ENCODE results near the gene ZSWIM6.

The ZSWIM6 gene

DNA sequence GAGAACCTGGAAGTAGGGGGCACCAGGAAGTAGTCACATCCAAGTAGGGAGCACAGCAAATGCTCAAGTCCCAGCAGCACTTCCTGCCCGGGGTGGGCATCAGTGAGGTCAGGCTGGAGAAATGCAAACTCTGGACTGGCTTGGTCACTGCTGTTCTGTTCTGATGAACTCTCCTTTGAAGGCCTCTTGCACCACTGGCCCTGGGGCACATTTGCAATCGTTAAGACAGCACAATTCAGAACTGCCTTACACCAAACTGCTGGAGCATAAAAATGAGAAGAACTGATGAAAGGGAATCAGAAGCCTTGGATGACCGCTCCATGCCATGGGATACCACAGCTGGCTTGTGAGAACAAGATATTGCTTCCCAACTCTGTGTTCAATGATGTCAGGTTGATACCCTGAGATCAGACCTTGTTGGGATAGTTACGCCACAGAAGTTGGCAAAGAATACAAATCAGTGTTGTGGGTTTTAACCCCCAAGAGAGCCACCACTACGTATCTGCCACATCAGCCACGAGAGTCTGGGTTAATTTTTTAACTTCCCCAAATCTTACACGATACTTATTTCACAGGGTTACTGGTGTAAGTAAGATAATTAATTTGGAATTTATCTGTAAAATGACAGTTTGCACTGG lies 42.3 kb upstream of the ZSWIM6 start:
- Histone ChIP-seq H3K27me3 (ENCODE audit: insufficient read depth, low read length) (no peaks in the 10 kb centered on the region), H3K4me3 (ENCODE audit: low read depth, low read length, poor library complexity, severe bottlenecking) (no peak overlapping the region), H4K20me1 (ENCODE audit: insufficient read depth, low read length) (no peaks in the 10 kb centered on the region), H3K36me3 (ENCODE audit: insufficient read depth, low read length) (no peaks in the 10 kb centered on the region), H2AFZ (ENCODE audit: low read length) (no peak overlapping the region), H3K79me2 (ENCODE audit: insufficient read depth, low read length) (no peaks in the 10 kb centered on the region), H3K9me3 (ENCODE audit: low read length) (no peaks in the 10 kb centered on the region), H3K9me2 (ENCODE audit: low read depth, low read length) (no peaks in the 10 kb centered on the region), H3K9ac (ENCODE audit: low read length) (no peak overlapping the region), H3K4me2 (ENCODE audit: low read length) (no peak overlapping the region), H3K27ac (ENCODE audit: low read depth, low read length, poor library complexity, severe bottlenecking) (no peak overlapping the region), H3F3A (ENCODE audit: insufficient read depth, low read length) (no peaks in the 10 kb centered on the region), H3K4me1 (ENCODE audit: insufficient read depth, low read length, severe bottlenecking) (no peaks in the 10 kb centered on the region)
- no peak for TF ChIP-seq EZH2 (IDR thresholded peaks at IDR 0.05; ENCODE audit: borderline replicate concordance, low read length)
- TF ChIP-seq, protein P1, sequence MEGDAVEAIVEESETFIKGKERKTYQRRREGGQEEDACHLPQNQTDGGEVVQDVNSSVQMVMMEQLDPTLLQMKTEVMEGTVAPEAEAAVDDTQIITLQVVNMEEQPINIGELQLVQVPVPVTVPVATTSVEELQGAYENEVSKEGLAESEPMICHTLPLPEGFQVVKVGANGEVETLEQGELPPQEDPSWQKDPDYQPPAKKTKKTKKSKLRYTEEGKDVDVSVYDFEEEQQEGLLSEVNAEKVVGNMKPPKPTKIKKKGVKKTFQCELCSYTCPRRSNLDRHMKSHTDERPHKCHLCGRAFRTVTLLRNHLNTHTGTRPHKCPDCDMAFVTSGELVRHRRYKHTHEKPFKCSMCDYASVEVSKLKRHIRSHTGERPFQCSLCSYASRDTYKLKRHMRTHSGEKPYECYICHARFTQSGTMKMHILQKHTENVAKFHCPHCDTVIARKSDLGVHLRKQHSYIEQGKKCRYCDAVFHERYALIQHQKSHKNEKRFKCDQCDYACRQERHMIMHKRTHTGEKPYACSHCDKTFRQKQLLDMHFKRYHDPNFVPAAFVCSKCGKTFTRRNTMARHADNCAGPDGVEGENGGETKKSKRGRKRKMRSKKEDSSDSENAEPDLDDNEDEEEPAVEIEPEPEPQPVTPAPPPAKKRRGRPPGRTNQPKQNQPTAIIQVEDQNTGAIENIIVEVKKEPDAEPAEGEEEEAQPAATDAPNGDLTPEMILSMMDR (IDR thresholded peaks at IDR 0.05; ENCODE audit: low read length): no peak

DNA sequence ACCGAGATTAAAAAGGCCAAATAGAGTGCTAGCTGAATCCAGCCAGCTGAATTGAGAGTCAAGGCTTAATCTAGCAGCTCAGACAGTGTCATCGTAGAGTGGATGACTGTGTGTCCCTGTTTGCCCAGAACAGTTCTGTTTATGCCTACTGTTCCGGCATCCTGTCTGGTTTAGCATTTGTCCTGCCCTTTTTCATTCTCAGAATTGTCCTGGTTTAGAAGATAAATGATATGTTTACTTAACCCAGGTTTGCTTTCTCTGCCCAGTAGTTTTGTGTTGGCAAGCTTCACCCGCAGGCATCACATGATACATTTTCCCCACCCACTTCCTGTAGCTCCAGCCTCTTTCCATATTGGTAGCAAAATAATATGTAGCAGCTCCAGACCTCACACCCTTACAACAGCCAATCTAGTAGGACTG lies 41.3 kb upstream of the ZSWIM6 start:
- no peaks in the 10 kb centered on the region for H3F3A ChIP-seq (ENCODE audit: insufficient read depth, low read length)
- H3K36me3 ChIP-seq (ENCODE audit: insufficient read depth, low read length): no peaks in the 10 kb centered on the region
- TF ChIP-seq, protein P1 (IDR thresholded peaks at IDR 0.05; ENCODE audit: low read length): no peak
- TF ChIP-seq EZH2 (IDR thresholded peaks at IDR 0.05; ENCODE audit: borderline replicate concordance, low read length): no peak
- H3K4me1 ChIP-seq (ENCODE audit: insufficient read depth, low read length, severe bottlenecking): no peaks in the 10 kb centered on the region
- no peak overlapping the region for H3K9ac ChIP-seq (ENCODE audit: low read length)
- H3K27ac ChIP-seq (ENCODE audit: low read depth, low read length, poor library complexity, severe bottlenecking): no peak overlapping the region
- no peaks in the 10 kb centered on the region for H3K27me3 ChIP-seq (ENCODE audit: insufficient read depth, low read length)
- no peaks in the 10 kb centered on the region for H4K20me1 ChIP-seq (ENCODE audit: insufficient read depth, low read length)
- H3K79me2 ChIP-seq (ENCODE audit: insufficient read depth, low read length): no peaks in the 10 kb centered on the region
- no peak overlapping the region for H3K4me2 ChIP-seq (ENCODE audit: low read length)
- no peaks in the 10 kb centered on the region for H3K9me2 ChIP-seq (ENCODE audit: low read depth, low read length)
- H3K9me3 ChIP-seq (ENCODE audit: low read length): no peaks in the 10 kb centered on the region
- no peak overlapping the region for H3K4me3 ChIP-seq (ENCODE audit: low read depth, low read length, poor library complexity, severe bottlenecking)
- no peak overlapping the region for H2AFZ ChIP-seq (ENCODE audit: low read length)

DNA sequence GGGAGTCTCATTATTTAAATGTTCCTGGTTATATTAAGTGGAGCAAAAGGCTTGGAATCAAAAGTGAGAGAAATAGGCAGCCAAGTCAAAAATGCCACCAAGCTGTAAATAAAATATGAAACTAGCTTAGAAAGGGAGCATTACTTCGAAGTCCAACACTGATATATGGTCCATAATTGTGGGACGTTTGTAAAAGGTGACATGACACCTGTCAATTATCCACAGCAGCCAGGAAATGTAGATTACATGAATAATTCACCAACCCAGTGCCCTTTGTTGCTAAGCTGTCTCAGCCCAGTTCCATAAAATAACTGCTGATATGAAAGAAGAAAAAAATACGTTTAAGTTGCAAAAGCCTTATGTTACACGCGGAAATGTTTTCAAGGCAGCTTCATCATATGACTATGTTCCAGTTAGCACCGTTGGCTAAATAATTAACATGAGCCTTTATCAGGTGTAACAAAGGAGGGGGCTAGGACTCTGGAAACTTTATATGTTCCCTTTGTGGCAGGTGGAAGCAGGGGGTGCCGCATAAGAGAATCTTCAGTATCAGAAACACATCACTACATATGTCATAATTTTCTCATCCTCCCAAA lies 39.9 kb upstream of the ZSWIM6 start:
- H2AFZ ChIP-seq (ENCODE audit: low read length): no peak overlapping the region
- no peaks in the 10 kb centered on the region for H3K9me2 ChIP-seq (ENCODE audit: low read depth, low read length)
- no peak overlapping the region for H3K4me3 ChIP-seq (ENCODE audit: low read depth, low read length, poor library complexity, severe bottlenecking)
- no peaks in the 10 kb centered on the region for H3K79me2 ChIP-seq (ENCODE audit: insufficient read depth, low read length)
- no peak overlapping the region for H3K4me2 ChIP-seq (ENCODE audit: low read length)
- no peak for TF ChIP-seq EZH2 (IDR thresholded peaks at IDR 0.05; ENCODE audit: borderline replicate concordance, low read length)
- TF ChIP-seq, protein P1 (IDR thresholded peaks at IDR 0.05; ENCODE audit: low read length): no peak
- no peaks in the 10 kb centered on the region for H3F3A ChIP-seq (ENCODE audit: insufficient read depth, low read length)
- no peaks in the 10 kb centered on the region for H3K27me3 ChIP-seq (ENCODE audit: insufficient read depth, low read length)
- no peaks in the 10 kb centered on the region for H3K4me1 ChIP-seq (ENCODE audit: insufficient read depth, low read length, severe bottlenecking)
- H3K27ac ChIP-seq (ENCODE audit: low read depth, low read length, poor library complexity, severe bottlenecking): no peak overlapping the region
- H4K20me1 ChIP-seq (ENCODE audit: insufficient read depth, low read length): no peaks in the 10 kb centered on the region
- H3K9me3 ChIP-seq (ENCODE audit: low read length): no peaks in the 10 kb centered on the region
- H3K36me3 ChIP-seq (ENCODE audit: insufficient read depth, low read length): no peaks in the 10 kb centered on the region
- H3K9ac ChIP-seq (ENCODE audit: low read length): no peak overlapping the region
